H9 (cell line): Measurements from ENCODE around the gene GRIA4. TPM values are rescaled to one million over a fixed set of nuclear protein-coding genes. Genes with fewer than 3 reads are reported as not detected.

Experiments
- DNase-seq: peaks from one replicate; pipeline ENCODE4 v3.0.0-alpha.2; 2017
- H2AFZ ChIP-seq: one replicate; pipeline ENCODE4 v1.6.1; 2013; ENCODE audit warnings: mild to moderate bottlenecking, low read length, control low read depth, moderate library complexity
- H2AK5ac ChIP-seq: 2 replicates; pipeline ENCODE4 v1.6.1; 2013; ENCODE audit warnings: low read length, control low read depth, mixed read lengths; ENCODE audit not compliant: insufficient read length
- H2BK120ac ChIP-seq: one replicate; pipeline ENCODE4 v1.6.1; 2013; ENCODE audit warnings: low read depth, mild to moderate bottlenecking, low read length, control low read depth, inconsistent platforms; ENCODE audit not compliant: poor library complexity, severe bottlenecking
- H2BK12ac ChIP-seq: 2 replicates; pipeline ENCODE4 v1.6.1; 2013; ENCODE audit warnings: low read length, control low read depth, mixed read lengths, low read depth; ENCODE audit not compliant: insufficient read length
- H2BK15ac ChIP-seq: 2 replicates; pipeline ENCODE4 v1.6.1; 2013; ENCODE audit warnings: low read depth, low read length, control low read depth
- H2BK20ac ChIP-seq: one replicate; pipeline ENCODE4 v1.6.1; 2013; ENCODE audit warnings: low read depth, mild to moderate bottlenecking, low read length, control low read depth, inconsistent platforms; ENCODE audit not compliant: poor library complexity, severe bottlenecking
- H2BK5ac ChIP-seq: 2 replicates; pipeline ENCODE4 v1.6.1; 2013; ENCODE audit warnings: low read length, control low read depth, mixed read lengths; ENCODE audit not compliant: insufficient read length
- H3K14ac ChIP-seq: 2 replicates; pipeline ENCODE4 v1.6.1; 2013; ENCODE audit warnings: low read length, control low read depth; ENCODE audit not compliant: insufficient read depth
- H3K18ac ChIP-seq: 2 replicates; pipeline ENCODE4 v1.6.1; 2013; ENCODE audit warnings: low read depth, mild to moderate bottlenecking, mixed read lengths, low read length, control low read depth; ENCODE audit not compliant: insufficient read length
- H3K23ac ChIP-seq: 2 replicates; pipeline ENCODE4 v1.6.1; 2013; ENCODE audit warnings: low read length, control low read depth, mixed read lengths, low read depth; ENCODE audit not compliant: insufficient read length
- H3K23me2 ChIP-seq: 2 replicates; pipeline ENCODE4 v1.6.1; 2013; ENCODE audit warnings: low read depth, mild to moderate bottlenecking, mixed read lengths, low read length, control low read depth; ENCODE audit not compliant: insufficient read length, poor library complexity, severe bottlenecking
- H3K27ac ChIP-seq: 2 replicates; pipeline ENCODE4 v1.5.1; 2013; ENCODE audit warnings: low read length, control low read depth, mixed read lengths, low read depth; ENCODE audit not compliant: insufficient read length
- H3K27me3 ChIP-seq: 2 replicates; pipeline ENCODE4 v1.6.1; 2013; ENCODE audit warnings: low read length, control low read depth, inconsistent platforms; ENCODE audit not compliant: insufficient read depth
- H3K4ac ChIP-seq: 2 replicates; pipeline ENCODE4 v1.6.1; 2013; ENCODE audit warnings: low read depth, mild to moderate bottlenecking, control low read depth, inconsistent platforms, low read length, moderate library complexity
- H3K4me1 ChIP-seq: 2 replicates; pipeline ENCODE4 v1.6.1; 2013; ENCODE audit warnings: low read length, control low read depth, inconsistent platforms; ENCODE audit not compliant: insufficient read depth
- H3K4me2 ChIP-seq: 2 replicates; pipeline ENCODE4 v1.6.1; 2013; ENCODE audit warnings: low read length, control low read depth, mixed read lengths; ENCODE audit not compliant: insufficient read length, insufficient read depth
- H3K56ac ChIP-seq: 2 replicates; pipeline ENCODE4 v1.6.1; 2013; ENCODE audit warnings: low read depth, mild to moderate bottlenecking, mixed read lengths, low read length, control low read depth; ENCODE audit not compliant: insufficient read length
- H3K79me1 ChIP-seq: 2 replicates; pipeline ENCODE4 v1.6.1; 2013; ENCODE audit warnings: low read depth, mild to moderate bottlenecking, moderate library complexity, low read length, control low read depth, inconsistent platforms; ENCODE audit not compliant: insufficient read depth, poor library complexity, severe bottlenecking
- H3K79me2 ChIP-seq: 2 replicates; pipeline ENCODE4 v1.6.1; 2013; ENCODE audit warnings: low read length, control low read depth, inconsistent platforms; ENCODE audit not compliant: insufficient read depth
- H3K9ac ChIP-seq: 2 replicates; pipeline ENCODE4 v1.6.1; 2013; ENCODE audit warnings: low read length, control low read depth, mixed read lengths; ENCODE audit not compliant: insufficient read length; ENCODE audit errors: extremely low read depth
- H3K9me3 ChIP-seq: one replicate; pipeline ENCODE4 v1.6.1; 2013; ENCODE audit warnings: low read depth, low read length, inconsistent platforms; ENCODE audit not compliant: control insufficient read depth
- H3T11ph ChIP-seq: one replicate; pipeline ENCODE4 v1.6.1; 2013; ENCODE audit warnings: mild to moderate bottlenecking, low read length, control low read depth, inconsistent platforms
- H4K20me1 ChIP-seq: one replicate; pipeline ENCODE4 v1.6.1; 2013; ENCODE audit not compliant: control insufficient read depth, insufficient read length, insufficient read depth
- H4K5ac ChIP-seq: 2 replicates; pipeline ENCODE4 v1.6.1; 2013; ENCODE audit warnings: low read depth, mild to moderate bottlenecking, mixed read lengths, low read length, control low read depth; ENCODE audit not compliant: insufficient read length
- H4K8ac ChIP-seq: replicated peaks from 2 replicates; pipeline ENCODE4 v1.6.1; 2013; ENCODE audit warnings: low read length, control low read depth, mixed read lengths, low read depth; ENCODE audit not compliant: insufficient read length
- H4K91ac ChIP-seq: 2 replicates; pipeline ENCODE4 v1.6.1; 2013; ENCODE audit warnings: low read depth, mild to moderate bottlenecking, moderate library complexity, mixed read lengths, low read length, control low read depth; ENCODE audit not compliant: insufficient read length
- H3K27ac Mint-ChIP-seq, 3 experiments: 2 replicates in 2 of 3; 3 replicates in 1 of 3; pipeline ENCODE4 v1.8.0; 2020 to 2021; ENCODE audit warnings: mixed read lengths in 3 of 3, mild to moderate bottlenecking in 1 of 3, moderate library complexity in 1 of 3
- H3K27me3 Mint-ChIP-seq: 2 replicates; pipeline ENCODE4 v1.8.0; 2021; ENCODE audit warnings: low read depth, mild to moderate bottlenecking, moderate library complexity, mixed read lengths
- H3K36me3 Mint-ChIP-seq, 3 experiments: 2 replicates in 2 of 3; 3 replicates in 1 of 3; pipeline ENCODE4 v1.8.0; 2020 to 2021; ENCODE audit warnings: low read depth in 3 of 3, mixed read lengths in 3 of 3; ENCODE audit not compliant: insufficient read depth in 1 of 3
- H3K4me1 Mint-ChIP-seq, 2 experiments: 2 replicates each; pipeline ENCODE4 v1.8.0; 2020; ENCODE audit warnings: mixed read lengths in 2 of 2
- H3K4me3 Mint-ChIP-seq, 2 experiments: 2 replicates in 1 of 2; 3 replicates in 1 of 2; pipeline ENCODE4 v1.8.0; 2020 to 2021; ENCODE audit warnings: mild to moderate bottlenecking in 2 of 2, mixed read lengths in 2 of 2, moderate library complexity in 1 of 2
- H3K9me3 Mint-ChIP-seq, 2 experiments: 2 replicates in 1 of 2; 3 replicates in 1 of 2; pipeline ENCODE4 v1.8.0; 2020; ENCODE audit warnings: mild to moderate bottlenecking in 2 of 2, mixed read lengths in 2 of 2, moderate library complexity in 1 of 2
- CTCF ChIP-seq: fragments of 200-600 bp; sonication (generic); conservative IDR thresholded peaks from 3 replicates; pipeline ENCODE4 v1.8.0; 2021; ENCODE audit warnings: antibody characterized with exemption, mild to moderate bottlenecking
- WGBS: extraction: QIAGEN DNeasy Blood & Tissue Kit; methylation state at CpG from one replicate; pipeline ENCODE4 v1.1.7; 2013; ENCODE audit warnings: missing lambda C conversion rate, low lambda C conversion rate, mixed read lengths; ENCODE audit not compliant: insufficient read length; ENCODE audit errors: extremely low coverage; 5-methylcytosine and 5-hydroxymethylcytosine counted together
- total RNA-seq: library from RNA; stranded (reverse); gene quantifications from 2 replicates; pipeline ENCODE4 v1.2.1, GENCODE V29; 2021

Gene GRIA4
- total RNA-seq, 1 experiment from 2014 or later: 0.83 TPM

GRCh38 chr11:105799728-105800462 lies 190.0 kb downstream of the GRIA4 start:
- H3K9me3 Mint-ChIP-seq: no peaks in the 10 kb centered on the region
- TF ChIP-seq CTCF: no peak
- H2BK5ac ChIP-seq: no peak overlapping the region
- no peak overlapping the region for H4K5ac ChIP-seq
- no peaks in the 10 kb centered on the region for H3K27me3 ChIP-seq
- no peak overlapping the region for H2BK15ac ChIP-seq
- no peak overlapping the region for H3K14ac ChIP-seq
- H3K27me3 Mint-ChIP-seq: no peaks in the 10 kb centered on the region
- H3K18ac ChIP-seq: no peak overlapping the region
- no peak overlapping the region for H3K9ac ChIP-seq
- no peak overlapping the region for H3K4me3 Mint-ChIP-seq
- H3T11ph ChIP-seq: no peak overlapping the region
- no peak overlapping the region for H3K27ac Mint-ChIP-seq
- no peak overlapping the region for H2BK20ac ChIP-seq
- WGBS: no CpG with 5 or more reads among the region's 2 CpGs
- no peak overlapping the region for H3K27ac ChIP-seq
- H3K4me1 ChIP-seq: no peaks in the 10 kb centered on the region
- H2BK12ac ChIP-seq: no peak overlapping the region
- no peak overlapping the region for H3K23ac ChIP-seq
- H3K4me2 ChIP-seq: no peak overlapping the region
- H3K56ac ChIP-seq: no peak overlapping the region
- no peak overlapping the region for H3K4ac ChIP-seq
- H3K4me1 Mint-ChIP-seq: no peaks in the 10 kb centered on the region
- no peak overlapping the region for H4K8ac ChIP-seq
- H3K79me2 ChIP-seq: no peaks in the 10 kb centered on the region
- no peaks in the 10 kb centered on the region for H3K9me3 ChIP-seq
- no peaks in the 10 kb centered on the region for H4K20me1 ChIP-seq
- no peaks in the 10 kb centered on the region for H3K23me2 ChIP-seq
- no peak overlapping the region for H4K91ac ChIP-seq
- H2AFZ ChIP-seq: no peak overlapping the region
- H2BK120ac ChIP-seq: no peak overlapping the region
- H3K36me3 Mint-ChIP-seq: no peaks in the 10 kb centered on the region
- no peaks in the 10 kb centered on the region for H3K79me1 ChIP-seq
- H2AK5ac ChIP-seq: no peak overlapping the region
- DNase-seq: no peak
